Neuronal stem cell (in vitro differentiated cells): ENCODE measurements around the gene UBAP1. TPM values are rescaled to one million over a fixed set of nuclear protein-coding genes. Genes with fewer than 3 reads are reported as not detected.

Source experiments
- DNase-seq: peaks from one replicate; pipeline ENCODE4 v3.0.0-alpha.2; 2013; ENCODE audit warnings: low spot score
- H2AFZ ChIP-seq: one replicate; pipeline ENCODE4 v1.6.1; 2013; ENCODE audit warnings: mild to moderate bottlenecking, low read length, inconsistent platforms
- H2AK5ac ChIP-seq: 2 replicates; pipeline ENCODE4 v1.6.1; 2013; ENCODE audit warnings: low read depth, mild to moderate bottlenecking, inconsistent platforms, low read length, moderate library complexity, mixed read lengths
- H2BK120ac ChIP-seq: 2 replicates; pipeline ENCODE4 v1.6.1; 2013; ENCODE audit warnings: low read depth, mild to moderate bottlenecking, inconsistent platforms, low read length, moderate library complexity, mixed read lengths
- H2BK12ac ChIP-seq: one replicate; pipeline ENCODE4 v1.6.1; 2013; ENCODE audit warnings: low read length, inconsistent platforms
- H2BK15ac ChIP-seq: 2 replicates; pipeline ENCODE4 v1.6.1; 2013; ENCODE audit warnings: mild to moderate bottlenecking, low read length, inconsistent platforms, mixed read lengths
- H2BK5ac ChIP-seq: one replicate; pipeline ENCODE4 v1.6.1; 2013; ENCODE audit warnings: inconsistent platforms, mild to moderate bottlenecking, low read length, moderate library complexity
- H3K14ac ChIP-seq: one replicate; pipeline ENCODE4 v1.6.1; 2013; ENCODE audit warnings: low read length, inconsistent platforms
- H3K18ac ChIP-seq: 2 replicates; pipeline ENCODE4 v1.6.1; 2013; ENCODE audit warnings: low read length, inconsistent platforms
- H3K23ac ChIP-seq: 2 replicates; pipeline ENCODE4 v1.6.1; 2013; ENCODE audit warnings: low read depth, mild to moderate bottlenecking, mixed read lengths, low read length, inconsistent platforms; ENCODE audit not compliant: poor library complexity
- H3K27ac ChIP-seq: replicated peaks from 3 replicates; pipeline ENCODE4 v1.5.1; 2013; ENCODE audit warnings: low read length, inconsistent platforms
- H3K27me3 ChIP-seq, 3 experiments: 2 replicates each; pipeline ENCODE4 v1.6.1; 2013; ENCODE audit warnings: low read length in 3 of 3, mild to moderate bottlenecking in 2 of 3, inconsistent platforms in 1 of 3, low read depth in 1 of 3, mixed read lengths in 1 of 3, moderate library complexity in 1 of 3; ENCODE audit not compliant: control insufficient read depth in 3 of 3, insufficient read depth in 3 of 3
- H3K36me3 ChIP-seq, 2 donors: replicated peaks in 1 of 2; 2 replicates each; pipeline ENCODE4 v1.6.1; 2013; ENCODE audit warnings: low read length in 2 of 2; ENCODE audit not compliant: control insufficient read depth in 2 of 2, insufficient read depth in 2 of 2
- H3K4ac ChIP-seq: 2 replicates; pipeline ENCODE4 v1.6.1; 2013; ENCODE audit warnings: inconsistent platforms, mild to moderate bottlenecking, low read length, moderate library complexity
- H3K4me1 ChIP-seq, 2 donors: 1 replicate in 1 of 2; 2 replicates in 1 of 2; pipeline ENCODE4 v1.6.1; 2013; ENCODE audit warnings: low read length in 2 of 2, low read depth in 1 of 2; ENCODE audit not compliant: control insufficient read depth in 2 of 2, insufficient read depth in 1 of 2
- H3K4me2 ChIP-seq: one replicate; pipeline ENCODE4 v1.6.1; 2013; ENCODE audit warnings: mild to moderate bottlenecking, low read length, inconsistent platforms; ENCODE audit not compliant: insufficient read depth, poor library complexity, severe bottlenecking
- H3K4me3 ChIP-seq, 2 donors: 2 replicates each; pipeline ENCODE4 v1.5.1; 2013; ENCODE audit warnings: low read length in 2 of 2, mild to moderate bottlenecking in 2 of 2, inconsistent platforms in 1 of 2, moderate library complexity in 1 of 2
- H3K79me1 ChIP-seq: one replicate; pipeline ENCODE4 v1.6.1; 2013; ENCODE audit warnings: low read depth, mild to moderate bottlenecking, inconsistent platforms, low read length, moderate library complexity
- H3K9ac ChIP-seq: one replicate; pipeline ENCODE4 v1.6.1; 2013; ENCODE audit warnings: mild to moderate bottlenecking, low read depth, low read length, inconsistent platforms; ENCODE audit not compliant: poor library complexity
- H3K9me3 ChIP-seq, 2 donors: replicated peaks in 1 of 2; 2 replicates each; pipeline versions ENCODE3 to v1.6.1; 2013; ENCODE audit warnings: low read length in 2 of 2, mild to moderate bottlenecking in 2 of 2, inconsistent platforms in 1 of 2, low read depth in 1 of 2, mixed read lengths in 1 of 2, moderate library complexity in 1 of 2; ENCODE audit not compliant: control insufficient read depth in 2 of 2, insufficient read depth in 1 of 2
- H4K8ac ChIP-seq: one replicate; pipeline ENCODE4 v1.6.1; 2013; ENCODE audit warnings: low read depth, mild to moderate bottlenecking, inconsistent platforms, low read length, moderate library complexity
- H4K91ac ChIP-seq: one replicate; pipeline ENCODE4 v1.6.1; 2013; ENCODE audit warnings: low read length, low read depth, mild to moderate bottlenecking, inconsistent platforms; ENCODE audit not compliant: poor library complexity
- WGBS, 2 donors: extraction: QIAGEN DNeasy Blood & Tissue Kit; methylation state at CpG; one replicate each; pipeline ENCODE4 v1.1.7; 2013; ENCODE audit warnings: missing lambda C conversion rate in 2 of 2, mixed read lengths in 1 of 2; ENCODE audit not compliant: insufficient read length in 2 of 2, insufficient replicate concordance in 1 of 2; ENCODE audit errors: extremely low coverage in 2 of 2; 5-methylcytosine and 5-hydroxymethylcytosine counted together
- polyA plus RNA-seq, 2 experiments: library from polyadenylated mRNA; stranded (reverse); fragments of 200-250 nt; gene quantifications; one replicate each; pipeline ENCODE4 v1.2.3, GENCODE V29; 2013

The UBAP1 gene
- 21.8 TPM for polyA plus RNA-seq (2013, experiment 1 of 2)
- 22.0 TPM for polyA plus RNA-seq (2013, experiment 2 of 2)

- WGBS, 2 donors, result no CpG with 5 or more reads among the region's 48 CpGs
Measured at GRCh38 chr9:34178436-34179212, at the start of gene UBAP1. Gene UBAP1 (plus strand): TSS chr9:34179043. CDS start chr9:34220915, 41,872 bp downstream.

DNA sequence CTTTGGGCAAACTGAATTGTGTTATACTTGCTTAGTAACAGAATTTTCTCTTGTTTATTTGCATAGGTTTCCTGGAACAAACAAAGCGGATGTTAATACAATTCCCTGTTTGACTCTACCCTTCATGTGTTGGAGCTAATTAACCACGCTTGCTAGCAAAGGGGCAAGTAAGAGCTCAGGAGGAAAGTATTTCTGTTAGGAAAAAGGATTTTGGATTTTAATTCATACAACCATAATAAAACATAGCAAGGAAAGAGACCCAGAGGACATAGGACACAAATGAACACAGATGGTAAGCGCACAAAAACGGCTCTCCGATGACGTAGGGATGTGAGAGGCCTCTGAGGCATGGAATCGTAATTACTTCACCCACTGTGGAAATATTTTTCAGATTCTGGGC, 47.3 kb upstream of the UBAP1 start:
- H3K4me1 ChIP-seq, result peaks cover 3 to 8% of the 10 kb centered on the region in 2 donors
- no peak overlapping the region for H2AK5ac ChIP-seq
- H2BK15ac ChIP-seq, result no peak overlapping the region
- H3K9ac ChIP-seq, result no peak overlapping the region
- WGBS, 2 donors, result no CpG with 5 or more reads among the region's 7 CpGs
- H3K27me3 ChIP-seq, result no peaks in the 10 kb centered on the region
- H4K91ac ChIP-seq, result no peak overlapping the region
- H2AFZ ChIP-seq, result no peak overlapping the region
- H2BK120ac ChIP-seq, result no peak overlapping the region
- H3K4ac ChIP-seq, result no peak overlapping the region
- H3K4me2 ChIP-seq, result no peak overlapping the region
- H3K18ac ChIP-seq, result no peak overlapping the region
- no peak overlapping the region for H2BK5ac ChIP-seq
- no peak for DNase-seq
- H4K8ac ChIP-seq, result no peak overlapping the region
- no peak overlapping the region for H3K27ac ChIP-seq
- H3K14ac ChIP-seq, result no peak overlapping the region
- H3K23ac ChIP-seq, result no peak overlapping the region
- H2BK12ac ChIP-seq, result no peak overlapping the region
- H3K9me3 ChIP-seq, result no peaks in the 10 kb centered on the region
- H3K36me3 ChIP-seq, result no peaks in the 10 kb centered on the region
- no peak overlapping the region for H3K4me3 ChIP-seq
- peaks cover 4% of the 10 kb centered on the region for H3K79me1 ChIP-seq

More at GRCh38 chr9:34178436-34179212, at the start of gene UBAP1:
- peaks cover 0 to 6% of the 10 kb centered on the region in 2 donors for H3K36me3 ChIP-seq
- H3K4me3 ChIP-seq, result peak within 1 kb of the TSS; percentile 56 to 94
- H3K4me1 ChIP-seq, result peaks cover 0 to 2% of the 10 kb centered on the region in 2 donors
- H3K79me1 ChIP-seq, result no peaks in the 10 kb centered on the region
- no peaks in the 10 kb centered on the region for H3K27me3 ChIP-seq
- peak within 1 kb of the TSS; percentile 92 for H2AFZ ChIP-seq
- H3K14ac ChIP-seq, result no peak within 1 kb of the TSS
- H3K9ac ChIP-seq, result peak within 1 kb of the TSS; percentile 95
- DNase-seq, result peak; percentile 97
- peak within 1 kb of the TSS; percentile 90 for H3K23ac ChIP-seq
- no peaks in the 10 kb centered on the region for H3K9me3 ChIP-seq
- H4K8ac ChIP-seq, result no peak within 1 kb of the TSS
- no peak within 1 kb of the TSS for H2AK5ac ChIP-seq
- no peak within 1 kb of the TSS for H2BK12ac ChIP-seq
- H3K4ac ChIP-seq, result no peak within 1 kb of the TSS
- H3K27ac ChIP-seq, result peak within 1 kb of the TSS; percentile 94
- H2BK120ac ChIP-seq, result no peak within 1 kb of the TSS
- peak within 1 kb of the TSS; percentile 42 for H2BK15ac ChIP-seq
- H3K18ac ChIP-seq, result peak within 1 kb of the TSS; percentile 99
- no peak within 1 kb of the TSS for H4K91ac ChIP-seq
- H2BK5ac ChIP-seq, result peak within 1 kb of the TSS; percentile 84
- peak within 1 kb of the TSS; percentile 78 for H3K4me2 ChIP-seq

GRCh38 chr9:34133436-34133949, 45.4 kb upstream of the UBAP1 start:
- Histone ChIP-seq H2AFZ (no peak overlapping the region), H3K27me3 (no peaks in the 10 kb centered on the region), H3K14ac (no peak overlapping the region), H4K91ac (no peak overlapping the region), H3K9ac (no peak overlapping the region), H2BK15ac (no peak overlapping the region), H3K4me2 (no peak overlapping the region), H3K4ac (no peak overlapping the region), H3K18ac (no peak overlapping the region), H2BK5ac (no peak overlapping the region), H3K4me3 (no peak overlapping the region), H3K79me1 (peaks cover 4% of the 10 kb centered on the region), H3K36me3 (no peaks in the 10 kb centered on the region), H3K27ac (no peak overlapping the region), H3K4me1 (no peaks in the 10 kb centered on the region), H3K23ac (peak overlapping the region; percentile 89), H2BK120ac (no peak overlapping the region), H4K8ac (no peak overlapping the region), H3K9me3 (no peaks in the 10 kb centered on the region), H2AK5ac (no peak overlapping the region), H2BK12ac (no peak overlapping the region)
- no CpG with 5 or more reads among the region's 16 CpGs for WGBS, 2 donors
- DNase-seq, result no peak

DNA sequence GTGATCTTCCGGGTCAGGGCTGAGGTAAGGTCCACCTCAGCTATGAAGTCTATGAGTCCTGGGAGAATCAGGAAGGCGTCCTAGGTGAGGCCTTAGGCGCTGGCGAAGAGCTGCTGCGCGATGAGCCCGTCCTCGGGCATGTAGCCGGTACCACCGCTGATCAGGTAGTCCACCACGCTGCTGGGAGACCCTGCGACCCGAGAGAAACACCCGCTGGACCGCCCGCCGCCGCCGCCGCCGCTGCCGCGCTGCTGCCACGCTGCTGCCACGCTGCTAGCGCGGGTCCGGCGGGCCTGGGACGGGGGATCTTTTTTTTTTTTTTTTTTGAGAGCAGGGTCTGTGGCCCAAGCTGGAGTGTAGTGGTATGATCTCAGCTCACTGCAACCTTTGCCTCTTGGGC, 44.3 kb upstream of the UBAP1 start:
- Histone ChIP-seq H3K79me1 (peaks cover 4% of the 10 kb centered on the region), H4K91ac (no peak overlapping the region), H2AK5ac (no peak overlapping the region), H3K4me2 (no peak overlapping the region), H3K36me3 (no peaks in the 10 kb centered on the region), H2AFZ (no peak overlapping the region), H3K9me3 (no peaks in the 10 kb centered on the region), H3K4ac (no peak overlapping the region), H2BK15ac (no peak overlapping the region), H3K27ac (no peak overlapping the region), H3K14ac (no peak overlapping the region), H3K4me1 (no peaks in the 10 kb centered on the region), H2BK5ac (peak overlapping the region; percentile 39), H3K18ac (no peak overlapping the region), H3K27me3 (no peaks in the 10 kb centered on the region), H2BK12ac (no peak overlapping the region), H3K23ac (no peak overlapping the region), H3K9ac (no peak overlapping the region), H3K4me3 (peak overlapping the region in 1 of 2 donors; percentile 58), H4K8ac (no peak overlapping the region), H2BK120ac (no peak overlapping the region)
- no peak for DNase-seq
- WGBS, 2 donors, result no CpG with 5 or more reads among the region's 30 CpGs
